NT2/D1 (cell line): ENCODE measurements around the gene DMD.

Experiments used
- SUZ12 ChIP-seq: IDR thresholded peaks from 2 replicates; pipeline ENCODE4 v1.6.1; 2011; ENCODE audit not compliant: insufficient read length, insufficient read depth; ENCODE audit errors: extremely low read depth
- YY1 ChIP-seq: IDR thresholded peaks from 2 replicates; pipeline ENCODE4 v1.6.1; 2011; ENCODE audit not compliant: insufficient read length, insufficient read depth
- ZNF274 ChIP-seq: IDR thresholded peaks from 2 replicates; pipeline ENCODE4 v1.6.1; 2011; ENCODE audit warnings: mild to moderate bottlenecking, low read depth, low read length

DNA sequence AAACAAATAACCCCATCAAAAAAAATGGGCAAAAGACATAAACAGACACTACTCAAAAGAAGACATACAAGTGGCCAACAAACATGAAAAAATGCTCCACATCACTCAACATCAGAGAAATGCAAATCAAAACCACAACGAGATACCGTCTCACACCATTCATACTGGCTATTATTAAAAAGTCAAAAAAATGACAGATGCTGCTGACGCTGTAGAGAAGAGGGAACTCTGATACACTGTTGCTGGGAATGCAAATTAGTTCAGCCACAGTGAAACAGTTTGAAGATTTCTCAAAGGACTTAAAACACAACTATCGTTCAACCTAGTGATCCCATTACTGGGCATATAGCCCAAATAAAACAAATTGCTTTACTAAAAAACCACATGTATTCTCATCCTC, 1468.3 kb downstream of the DMD start:
- TF ChIP-seq ZNF274 (no peak), SUZ12 (no peak), YY1 (no peak)
